DND-41 (cell line): ENCODE measurements around the gene LSP1.

Experiments
- ATAC-seq: fragments of 200-7000 bp; cut with Tn5 transposase; 3 replicates; pipeline ENCODE4 v1.9.1; 2021; ENCODE audit warnings: low read depth; ENCODE audit not compliant: insufficient read depth
- DNase-seq: peaks from one replicate; pipeline ENCODE4 v3.0.0-alpha.2; 2020
- H2AFZ ChIP-seq: 2 replicates; pipeline ENCODE4 v1.6.0; 2012; ENCODE audit warnings: low read depth, low read length
- H3K27ac ChIP-seq: 2 replicates; pipeline ENCODE4 v1.5.1; 2012; ENCODE audit warnings: low read length, inconsistent platforms
- H3K27me3 ChIP-seq: fragments of 200-600 bp; sonication (generic); 2 replicates; pipeline ENCODE4 v1.6.0; 2012; ENCODE audit warnings: low read length, mild to moderate bottlenecking, inconsistent platforms; ENCODE audit not compliant: insufficient read depth, poor library complexity
- H3K36me3 ChIP-seq: 2 replicates; pipeline ENCODE4 v1.5.1; 2012; ENCODE audit warnings: low read length, inconsistent platforms; ENCODE audit not compliant: insufficient read depth
- H3K4me1 ChIP-seq: 2 replicates; pipeline ENCODE4 v1.5.1; 2012; ENCODE audit warnings: mild to moderate bottlenecking, low read length; ENCODE audit not compliant: insufficient read depth
- H3K4me2 ChIP-seq: 2 replicates; pipeline ENCODE4 v1.6.0; 2012; ENCODE audit warnings: mild to moderate bottlenecking, moderate library complexity, low read length, inconsistent platforms; ENCODE audit not compliant: insufficient read depth
- H3K4me3 ChIP-seq, 2 experiments: fragments of 200-600 bp in 1 of 2; shearing (Covaris generic) in 1 of 2; 2 replicates each; pipeline ENCODE4 v1.5.1; 2012 to 2016; ENCODE audit warnings: inconsistent platforms in 2 of 2, low read length in 2 of 2, mild to moderate bottlenecking in 2 of 2, low read depth in 1 of 2, moderate library complexity in 1 of 2
- H3K79me2 ChIP-seq: 2 replicates; pipeline ENCODE4 v1.6.0; 2012; ENCODE audit warnings: low read length, inconsistent platforms; ENCODE audit not compliant: insufficient read depth
- H3K9ac ChIP-seq: 2 replicates; pipeline ENCODE4 v1.6.0; 2012; ENCODE audit warnings: low read depth, mild to moderate bottlenecking, inconsistent platforms, low read length, moderate library complexity
- H3K9me3 ChIP-seq: 2 replicates; pipeline ENCODE4 v1.5.1; 2012; ENCODE audit warnings: low read length, moderate library complexity, mild to moderate bottlenecking, inconsistent platforms; ENCODE audit not compliant: insufficient read depth, severe bottlenecking
- H4K20me1 ChIP-seq: 2 replicates; pipeline ENCODE4 v1.6.0; 2012; ENCODE audit warnings: low read length; ENCODE audit not compliant: insufficient read depth
- EZH2 ChIP-seq: IDR thresholded peaks from 3 replicates; pipeline ENCODE4 v1.6.1; 2012; ENCODE audit warnings: borderline replicate concordance, low read depth, mild to moderate bottlenecking, moderate library complexity, low read length, inconsistent platforms; ENCODE audit not compliant: severe bottlenecking
- TF ChIP-seq, protein P1 (sequence below): IDR thresholded peaks from 2 replicates; pipeline ENCODE4 v1.5.1; 2012; ENCODE audit warnings: borderline replicate concordance, low read length, moderate library complexity, mild to moderate bottlenecking; ENCODE audit not compliant: poor library complexity, severe bottlenecking; ENCODE audit errors: extremely low read depth

Gene LSP1

DNA sequence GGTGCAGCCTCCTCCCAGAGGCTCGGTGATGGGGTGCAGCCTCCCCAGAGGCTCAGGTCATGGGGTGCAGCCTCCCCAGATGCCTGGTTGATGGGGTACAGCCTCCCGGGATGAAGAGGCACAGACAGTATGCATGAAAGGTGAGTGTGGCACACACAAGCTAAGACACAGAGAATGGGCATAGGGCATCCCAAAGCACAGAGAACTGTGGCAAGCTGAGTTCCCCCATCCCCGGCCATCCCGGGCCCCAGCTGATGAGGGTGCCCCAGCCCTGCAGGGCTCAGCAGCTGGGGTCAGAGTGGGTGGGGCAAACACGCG, 22.9 kb upstream of the LSP1 start:
- Histone ChIP-seq H3K4me1 (peaks cover 14% of the 10 kb centered on the region), H4K20me1 (no peaks in the 10 kb centered on the region), H3K36me3 (no peaks in the 10 kb centered on the region), H3K9me3 (no peaks in the 10 kb centered on the region), H3K27me3 (no peaks in the 10 kb centered on the region), H3K4me2 (no peak overlapping the region), H3K79me2 (no peaks in the 10 kb centered on the region), H3K9ac (no peak overlapping the region), H3K4me3 (no peak overlapping the region), H2AFZ (no peak overlapping the region), H3K27ac (no peak overlapping the region)
- ATAC-seq (no peak), DNase-seq (no peak)
- TF ChIP-seq, protein P1, sequence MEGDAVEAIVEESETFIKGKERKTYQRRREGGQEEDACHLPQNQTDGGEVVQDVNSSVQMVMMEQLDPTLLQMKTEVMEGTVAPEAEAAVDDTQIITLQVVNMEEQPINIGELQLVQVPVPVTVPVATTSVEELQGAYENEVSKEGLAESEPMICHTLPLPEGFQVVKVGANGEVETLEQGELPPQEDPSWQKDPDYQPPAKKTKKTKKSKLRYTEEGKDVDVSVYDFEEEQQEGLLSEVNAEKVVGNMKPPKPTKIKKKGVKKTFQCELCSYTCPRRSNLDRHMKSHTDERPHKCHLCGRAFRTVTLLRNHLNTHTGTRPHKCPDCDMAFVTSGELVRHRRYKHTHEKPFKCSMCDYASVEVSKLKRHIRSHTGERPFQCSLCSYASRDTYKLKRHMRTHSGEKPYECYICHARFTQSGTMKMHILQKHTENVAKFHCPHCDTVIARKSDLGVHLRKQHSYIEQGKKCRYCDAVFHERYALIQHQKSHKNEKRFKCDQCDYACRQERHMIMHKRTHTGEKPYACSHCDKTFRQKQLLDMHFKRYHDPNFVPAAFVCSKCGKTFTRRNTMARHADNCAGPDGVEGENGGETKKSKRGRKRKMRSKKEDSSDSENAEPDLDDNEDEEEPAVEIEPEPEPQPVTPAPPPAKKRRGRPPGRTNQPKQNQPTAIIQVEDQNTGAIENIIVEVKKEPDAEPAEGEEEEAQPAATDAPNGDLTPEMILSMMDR, result no peak
- TF ChIP-seq EZH2, result no peak

DNA sequence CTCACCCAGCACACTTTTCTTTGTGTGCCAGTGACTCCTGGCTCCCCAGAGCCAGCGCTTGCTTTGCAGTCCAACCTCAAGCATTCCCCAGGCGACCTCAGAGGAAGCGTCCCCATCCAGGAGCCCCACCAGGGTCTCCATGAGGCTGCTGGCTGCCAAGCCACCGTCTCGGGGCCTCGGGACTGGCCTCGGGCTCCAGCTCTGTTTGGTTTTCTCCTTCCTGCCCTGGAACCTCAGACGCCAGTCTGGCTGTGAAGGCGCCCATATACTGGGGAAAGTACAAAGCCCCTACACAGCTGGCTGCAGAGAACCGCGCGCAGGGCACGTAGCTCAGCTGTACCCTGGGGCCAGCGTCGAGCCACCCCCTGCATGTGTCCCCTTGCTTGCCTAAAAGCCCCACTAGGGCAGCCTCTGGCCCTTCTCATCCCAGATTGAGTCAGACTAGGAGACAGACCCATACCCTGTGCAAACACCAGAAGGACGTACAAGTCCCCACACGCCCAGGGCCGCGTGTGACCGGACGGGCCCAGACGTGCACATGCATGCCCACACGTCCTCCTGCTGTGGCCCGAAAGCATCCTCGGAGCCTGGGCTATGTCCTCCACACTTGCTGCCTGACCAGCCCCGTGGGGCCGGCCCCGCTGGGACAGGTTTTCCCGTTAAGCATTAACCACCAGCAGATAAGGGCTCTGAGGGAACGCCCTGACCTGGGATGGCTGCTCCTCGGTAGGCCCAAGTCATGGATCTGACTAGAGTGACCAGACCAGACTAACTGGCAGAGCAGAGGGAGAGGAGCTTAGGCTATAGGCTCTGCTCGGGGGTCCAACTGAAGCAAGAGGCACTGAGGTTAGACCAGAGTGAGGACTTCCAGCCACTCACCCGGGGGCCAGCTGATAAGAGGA, 22.3 kb upstream of the LSP1 start:
- DNase-seq (no peak), ATAC-seq (no peak)
- no peaks in the 10 kb centered on the region for H3K79me2 ChIP-seq
- no peaks in the 10 kb centered on the region for H3K36me3 ChIP-seq
- peak overlapping the region; percentile 27; the same call in 1 of the 2 replicates for H3K27ac ChIP-seq
- H3K9ac ChIP-seq, result no peak overlapping the region
- no peak overlapping the region for H2AFZ ChIP-seq
- H3K27me3 ChIP-seq, result no peaks in the 10 kb centered on the region
- no peaks in the 10 kb centered on the region for H4K20me1 ChIP-seq
- H3K9me3 ChIP-seq, result no peaks in the 10 kb centered on the region
- H3K4me2 ChIP-seq, result no peak overlapping the region
- no peak overlapping the region for H3K4me3 ChIP-seq
- no peak for TF ChIP-seq EZH2
- TF ChIP-seq, protein P1, result no peak
- H3K4me1 ChIP-seq, result peaks cover 14% of the 10 kb centered on the region

DNA sequence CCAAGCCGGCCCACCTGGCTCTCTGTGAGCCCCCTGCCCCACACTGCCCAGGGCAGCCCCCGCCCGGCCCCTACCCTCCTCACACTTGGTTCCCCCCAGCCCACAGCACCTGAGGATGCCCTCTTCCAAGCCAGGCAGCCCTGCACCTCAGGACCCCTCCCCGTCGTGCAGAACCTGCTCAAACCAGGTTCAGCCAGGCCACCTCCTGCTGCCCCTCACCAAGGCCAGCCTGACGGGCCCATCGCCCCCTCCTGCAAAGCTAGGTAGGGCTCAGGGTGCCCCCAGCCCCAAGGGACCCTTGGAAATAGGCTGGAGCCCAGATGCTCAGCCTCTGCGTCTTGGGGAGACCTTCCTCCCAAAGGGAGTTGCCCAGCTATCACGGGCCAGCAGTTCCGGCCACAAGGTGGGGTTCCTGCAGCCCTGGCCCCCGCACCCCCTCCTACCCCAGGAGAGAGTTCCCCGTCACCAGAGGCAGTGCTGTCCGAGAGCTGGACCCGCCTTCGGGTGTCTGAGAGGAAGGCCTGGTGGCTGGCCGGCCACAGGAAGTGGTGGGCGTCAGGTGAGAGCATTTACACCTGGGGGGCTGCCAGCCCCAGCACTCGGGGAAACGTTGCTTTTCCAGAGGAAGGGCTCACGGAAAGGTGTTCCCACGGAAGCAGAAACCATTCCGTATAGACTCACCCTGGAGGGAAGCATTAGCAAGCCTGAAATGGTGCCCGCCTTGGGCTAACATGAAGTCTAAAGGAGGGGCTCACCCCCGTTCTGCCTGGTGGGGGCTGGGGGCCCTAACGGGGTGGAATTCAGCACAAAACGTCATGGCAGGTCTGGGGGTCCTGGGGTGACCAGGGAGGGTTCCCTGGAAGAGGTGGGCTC, 21.3 kb upstream of the LSP1 start:
- ATAC-seq (no peak), DNase-seq (no peak)
- Histone ChIP-seq H4K20me1 (no peaks in the 10 kb centered on the region), H3K4me3 (no peak overlapping the region), H3K36me3 (no peaks in the 10 kb centered on the region), H3K4me1 (peaks cover 14% of the 10 kb centered on the region), H3K9ac (no peak overlapping the region), H3K27me3 (no peaks in the 10 kb centered on the region), H3K9me3 (no peaks in the 10 kb centered on the region), H3K4me2 (no peak overlapping the region; the same call in 1 of the 2 replicates), H3K27ac (no peak overlapping the region), H3K79me2 (no peaks in the 10 kb centered on the region), H2AFZ (no peak overlapping the region)
- TF ChIP-seq, protein P1, result no peak
- no peak for TF ChIP-seq EZH2
